Central memory CD8-positive, alpha-beta T cell (primary cell): ENCODE measurements around the gene CRHR2.

Experiments used
- ATAC-seq: fragments of 150-1000 bp; cut with Tn5 transposase; replicated peaks from 2 replicates; pipeline ENCODE4 v1.10.0; 2022; ENCODE audit warnings: mild to moderate bottlenecking, moderate FRiP score, moderate number of reproducible peaks; ENCODE audit not compliant: poor library complexity, severe bottlenecking; ENCODE audit errors: extremely low read depth
- DNase-seq, 2 donors: peaks; one replicate each; pipeline ENCODE4 v3.0.0; 2021; ENCODE audit warnings: low spot score in 2 of 2
- H3K27ac Mint-ChIP-seq: one replicate; pipeline ENCODE4 v1.8.0; 2022; ENCODE audit warnings: low read depth, mild to moderate bottlenecking, moderate library complexity, mixed read lengths
- H3K27me3 Mint-ChIP-seq: one replicate; pipeline ENCODE4 v1.8.0; 2022; ENCODE audit warnings: mixed read lengths
- H3K36me3 Mint-ChIP-seq: one replicate; pipeline ENCODE4 v1.8.0; 2022; ENCODE audit warnings: mild to moderate bottlenecking, moderate library complexity, mixed read lengths; ENCODE audit not compliant: insufficient read depth
- H3K4me1 Mint-ChIP-seq: one replicate; pipeline ENCODE4 v1.8.0; 2022; ENCODE audit warnings: mixed read lengths
- H3K4me3 Mint-ChIP-seq: one replicate; pipeline ENCODE4 v1.8.0; 2022; ENCODE audit warnings: mild to moderate bottlenecking, moderate library complexity, mixed read lengths
- H3K9me3 Mint-ChIP-seq: one replicate; pipeline ENCODE4 v1.8.0; 2022; ENCODE audit warnings: mixed read lengths

The CRHR2 gene

DNA sequence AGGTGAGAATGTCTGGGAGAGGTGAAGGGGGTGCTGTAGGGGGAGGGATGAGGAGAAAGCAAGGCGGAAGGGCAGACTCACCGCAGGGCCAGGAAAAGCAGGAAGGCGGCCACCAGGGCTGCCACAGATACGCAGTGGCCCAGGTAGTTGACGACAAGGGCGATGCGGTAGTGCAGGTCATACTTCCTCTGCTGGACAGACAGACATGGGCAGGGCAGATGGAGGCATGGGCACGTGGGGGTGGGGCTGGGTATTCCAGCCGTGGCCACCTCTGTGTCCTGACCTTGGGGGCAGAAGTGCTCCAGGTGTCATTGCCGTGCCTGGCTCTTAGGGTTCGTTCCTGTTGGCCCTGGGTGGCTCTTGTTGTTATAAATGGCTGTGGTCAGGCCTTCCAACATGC lies 16.8 kb downstream of the CRHR2 start:
- Mint-ChIP-seq H3K27ac (no peak overlapping the region), H3K36me3 (no peaks in the 10 kb centered on the region), H3K27me3 (peaks cover 9% of the 10 kb centered on the region), H3K4me1 (no peaks in the 10 kb centered on the region), H3K4me3 (no peak overlapping the region), H3K9me3 (no peaks in the 10 kb centered on the region)
- DNase-seq (no peak), ATAC-seq (no peak)

DNA sequence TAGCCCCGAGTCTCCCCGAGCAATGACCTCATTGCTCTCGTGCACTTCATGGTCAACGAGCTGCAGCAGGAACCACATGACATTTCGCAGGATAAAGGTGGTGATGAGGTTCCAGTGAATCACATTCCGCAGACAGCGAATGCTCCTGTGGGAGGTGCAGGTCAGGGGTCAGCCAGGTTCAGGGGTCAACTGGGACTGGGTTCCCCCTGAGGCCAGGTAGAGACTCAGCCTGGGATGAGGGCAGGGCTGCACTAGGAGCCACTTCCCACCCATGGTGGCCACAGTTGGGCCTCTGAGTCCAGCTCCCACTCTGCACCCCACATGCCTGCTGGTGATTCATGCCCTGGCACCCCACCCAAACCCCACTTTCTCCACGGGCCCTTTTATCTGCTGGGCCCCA lies 17.2 kb downstream of the CRHR2 start:
- H3K4me3 Mint-ChIP-seq: no peak overlapping the region
- no peaks in the 10 kb centered on the region for H3K9me3 Mint-ChIP-seq
- DNase-seq (no peak), ATAC-seq (no peak)
- no peaks in the 10 kb centered on the region for H3K36me3 Mint-ChIP-seq
- no peaks in the 10 kb centered on the region for H3K4me1 Mint-ChIP-seq
- H3K27ac Mint-ChIP-seq: no peak overlapping the region
- peaks cover 9% of the 10 kb centered on the region for H3K27me3 Mint-ChIP-seq

DNA sequence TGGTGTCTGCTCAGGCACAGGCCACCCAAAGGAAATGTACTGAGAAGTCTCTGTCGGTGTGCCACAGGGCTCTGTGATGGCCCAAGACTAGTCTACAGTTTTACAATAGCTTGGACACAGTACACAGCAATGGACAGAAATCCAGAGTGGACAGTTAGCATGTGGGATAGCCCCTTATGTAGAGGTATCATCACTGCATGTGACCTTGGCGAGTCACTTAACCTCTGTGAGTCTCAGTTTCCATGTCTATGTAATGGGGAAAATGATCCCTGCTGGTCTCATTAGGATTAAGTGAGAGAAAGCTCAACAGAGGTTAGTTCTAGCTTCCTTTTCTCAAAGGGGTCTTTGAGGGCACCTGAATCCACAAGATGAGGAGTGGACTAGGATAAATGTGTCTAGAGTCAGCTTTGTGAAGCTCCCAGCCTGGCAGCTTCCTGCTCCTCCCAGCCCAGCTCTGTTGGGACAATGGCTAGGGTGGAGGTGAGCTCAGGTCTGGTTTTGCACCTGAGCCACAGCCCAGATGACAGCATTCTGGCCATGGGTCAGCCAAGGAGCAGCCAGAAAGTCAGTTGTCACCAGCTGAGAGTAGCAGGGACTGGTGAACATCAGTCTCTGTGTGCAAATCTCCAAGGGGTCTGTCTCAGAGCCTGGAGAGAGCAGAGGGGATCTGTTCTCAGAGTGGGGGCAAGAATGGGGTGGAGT lies 17.9 kb downstream of the CRHR2 start:
- Mint-ChIP-seq H3K27ac (no peak overlapping the region), H3K27me3 (peaks cover 9% of the 10 kb centered on the region), H3K4me3 (no peak overlapping the region), H3K4me1 (no peaks in the 10 kb centered on the region), H3K9me3 (no peaks in the 10 kb centered on the region), H3K36me3 (no peaks in the 10 kb centered on the region)
- DNase-seq (no peak), ATAC-seq (no peak)

GRCh38 chr7:30663414-30663813 lies 18.8 kb downstream of the CRHR2 start:
- H3K27ac Mint-ChIP-seq: no peak overlapping the region

DNA sequence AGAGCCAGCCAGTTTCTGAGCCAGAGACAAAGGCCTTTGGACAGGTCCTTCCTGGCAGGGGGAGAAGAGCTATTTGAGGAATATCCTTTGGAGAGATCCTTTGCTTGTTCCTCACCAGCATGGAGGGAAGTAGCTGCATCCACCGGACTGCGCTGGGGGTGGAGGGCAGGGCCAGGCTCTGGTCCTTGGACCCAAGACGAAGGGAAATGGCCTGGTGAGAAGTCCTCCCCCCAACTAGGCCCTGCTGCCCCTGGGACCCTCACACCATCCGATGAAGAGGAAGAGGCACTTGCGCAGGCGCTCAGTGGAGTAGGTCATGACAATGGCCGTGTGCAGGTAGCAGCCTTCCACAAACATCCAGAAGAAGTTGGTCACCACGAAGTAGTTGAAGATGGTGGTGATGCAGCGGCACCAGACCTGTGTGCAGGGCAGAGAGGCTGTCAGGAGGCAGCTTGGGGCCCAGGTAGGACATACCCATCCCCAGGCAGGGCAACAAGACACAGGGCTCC lies 19.8 kb downstream of the CRHR2 start:
- Mint-ChIP-seq H3K36me3 (no peaks in the 10 kb centered on the region), H3K27ac (no peak overlapping the region), H3K27me3 (peaks cover 9% of the 10 kb centered on the region), H3K4me3 (no peak overlapping the region), H3K4me1 (no peaks in the 10 kb centered on the region), H3K9me3 (no peaks in the 10 kb centered on the region)
- ATAC-seq (no peak), DNase-seq (no peak)

More at GRCh38 chr7:30663414-30663813, 18.8 kb downstream of the CRHR2 start:
- Mint-ChIP-seq H3K36me3 (no peaks in the 10 kb centered on the region), H3K4me3 (no peak overlapping the region), H3K4me1 (no peaks in the 10 kb centered on the region), H3K9me3 (no peaks in the 10 kb centered on the region), H3K27me3 (peaks cover 9% of the 10 kb centered on the region)
- DNase-seq: no peak
- no peak for ATAC-seq

- no peak overlapping the region for H3K27ac Mint-ChIP-seq
- ATAC-seq (no peak), DNase-seq (no peak)
- H3K9me3 Mint-ChIP-seq: no peaks in the 10 kb centered on the region
- no peaks in the 10 kb centered on the region for H3K4me1 Mint-ChIP-seq
- peaks cover 9% of the 10 kb centered on the region for H3K27me3 Mint-ChIP-seq
- no peak overlapping the region for H3K4me3 Mint-ChIP-seq
- peaks cover 1% of the 10 kb centered on the region for H3K36me3 Mint-ChIP-seq
These were observed 20.3 kb downstream of the CRHR2 start for GRCh38 chr7:30661926-30662325.

DNA sequence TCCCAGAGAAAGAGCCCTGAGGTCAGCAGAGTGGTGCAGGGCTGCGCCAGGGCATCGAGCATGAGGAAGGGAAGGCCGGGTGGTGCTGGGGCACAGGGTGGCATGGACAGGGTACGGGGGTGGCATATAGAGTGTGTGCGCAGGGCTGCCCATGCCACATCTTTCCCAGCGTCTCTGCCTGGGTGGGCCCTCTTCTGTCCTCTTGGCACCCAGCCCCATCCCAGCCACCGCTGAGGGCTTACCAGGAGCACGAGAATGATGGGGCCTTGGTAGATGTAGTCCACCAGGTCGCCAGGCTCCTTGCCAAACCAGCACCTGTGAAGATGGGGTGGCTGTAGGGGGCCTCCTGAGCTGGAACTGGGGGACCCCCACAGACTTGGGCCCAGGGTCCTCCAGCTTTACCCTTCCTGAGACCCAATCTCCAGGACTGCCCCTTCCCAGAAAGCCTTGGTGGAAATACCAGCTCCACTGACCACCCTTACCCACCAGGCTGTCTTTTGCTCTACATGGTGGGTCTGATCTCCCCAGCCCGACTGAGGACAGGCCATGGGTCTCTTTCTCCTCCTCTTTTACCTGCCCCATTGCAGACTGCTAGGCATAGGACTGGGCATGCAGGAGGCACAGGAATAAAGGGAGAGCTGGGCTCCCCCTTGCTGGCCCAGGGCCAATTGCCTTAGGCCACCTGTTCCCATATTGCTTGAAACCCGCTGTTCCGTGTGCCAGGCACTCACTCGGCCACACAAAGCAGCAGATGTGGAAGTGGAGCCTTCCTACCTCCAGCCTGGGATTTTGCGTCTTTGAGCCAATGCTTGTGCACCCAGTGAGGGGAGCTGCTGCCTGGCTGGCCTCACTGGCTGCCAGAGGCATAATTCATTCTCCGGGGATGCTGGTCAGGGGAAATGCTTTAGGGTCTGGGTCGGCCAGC lies 21.7 kb downstream of the CRHR2 start:
- ATAC-seq: no peak
- Mint-ChIP-seq H3K36me3 (peaks cover 1% of the 10 kb centered on the region), H3K4me1 (no peaks in the 10 kb centered on the region), H3K9me3 (no peaks in the 10 kb centered on the region), H3K27me3 (peaks cover 9% of the 10 kb centered on the region), H3K4me3 (no peak overlapping the region), H3K27ac (no peak overlapping the region)
- DNase-seq: no peak

DNA sequence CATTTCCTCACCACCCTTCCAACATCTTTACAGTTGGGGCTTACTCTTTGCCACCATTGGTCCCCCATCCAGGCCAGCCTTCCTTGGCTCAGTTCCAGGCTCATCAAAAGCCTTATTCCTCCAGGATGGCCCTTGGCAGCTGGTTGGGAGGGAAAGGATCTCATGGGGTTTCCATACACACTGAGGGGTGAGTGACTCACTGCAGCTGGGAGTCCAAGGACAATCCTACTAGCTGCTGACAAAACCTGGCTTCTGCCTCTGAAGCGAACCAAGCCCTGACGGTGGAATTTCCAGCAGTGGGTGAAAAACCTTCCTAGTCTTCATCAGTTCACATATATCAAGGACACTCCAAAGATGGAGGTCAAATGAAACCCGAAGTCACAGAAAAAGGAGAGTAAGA lies 22.9 kb downstream of the CRHR2 start:
- H3K4me3 Mint-ChIP-seq: no peak overlapping the region
- H3K36me3 Mint-ChIP-seq: peaks cover 1% of the 10 kb centered on the region
- ATAC-seq: no peak
- H3K27ac Mint-ChIP-seq: no peak overlapping the region
- DNase-seq: no peak
- H3K4me1 Mint-ChIP-seq: no peaks in the 10 kb centered on the region
- no peaks in the 10 kb centered on the region for H3K9me3 Mint-ChIP-seq
- peaks cover 9% of the 10 kb centered on the region for H3K27me3 Mint-ChIP-seq

- H3K36me3 Mint-ChIP-seq: peaks cover 1% of the 10 kb centered on the region
- H3K9me3 Mint-ChIP-seq: no peaks in the 10 kb centered on the region
- peaks cover 9% of the 10 kb centered on the region for H3K27me3 Mint-ChIP-seq
- H3K4me3 Mint-ChIP-seq: no peak overlapping the region
- H3K27ac Mint-ChIP-seq: no peak overlapping the region
- DNase-seq (no peak), ATAC-seq (no peak)
- no peaks in the 10 kb centered on the region for H3K4me1 Mint-ChIP-seq
These were observed 23.7 kb downstream of the CRHR2 start for GRCh38 chr7:30658479-30659074.

- ATAC-seq: no peak
- H3K9me3 Mint-ChIP-seq: no peaks in the 10 kb centered on the region
- peaks cover 1% of the 10 kb centered on the region for H3K36me3 Mint-ChIP-seq
- H3K27me3 Mint-ChIP-seq: peaks cover 4% of the 10 kb centered on the region
- no peak for DNase-seq
- no peak overlapping the region for H3K4me3 Mint-ChIP-seq
- H3K27ac Mint-ChIP-seq: no peak overlapping the region
- no peaks in the 10 kb centered on the region for H3K4me1 Mint-ChIP-seq
These were observed 25.1 kb downstream of the CRHR2 start for GRCh38 chr7:30657131-30657530.

GRCh38 chr7:30656006-30656957 lies 26.0 kb downstream of the CRHR2 start:
- H3K36me3 Mint-ChIP-seq: peaks cover 1% of the 10 kb centered on the region
- no peaks in the 10 kb centered on the region for H3K9me3 Mint-ChIP-seq
- H3K27ac Mint-ChIP-seq: no peak overlapping the region
- no peak for DNase-seq
- ATAC-seq: no peak
- H3K4me1 Mint-ChIP-seq: no peaks in the 10 kb centered on the region
- no peaks in the 10 kb centered on the region for H3K27me3 Mint-ChIP-seq
- no peak overlapping the region for H3K4me3 Mint-ChIP-seq
